ENCODE results near the gene ASPRV1.

DNA sequence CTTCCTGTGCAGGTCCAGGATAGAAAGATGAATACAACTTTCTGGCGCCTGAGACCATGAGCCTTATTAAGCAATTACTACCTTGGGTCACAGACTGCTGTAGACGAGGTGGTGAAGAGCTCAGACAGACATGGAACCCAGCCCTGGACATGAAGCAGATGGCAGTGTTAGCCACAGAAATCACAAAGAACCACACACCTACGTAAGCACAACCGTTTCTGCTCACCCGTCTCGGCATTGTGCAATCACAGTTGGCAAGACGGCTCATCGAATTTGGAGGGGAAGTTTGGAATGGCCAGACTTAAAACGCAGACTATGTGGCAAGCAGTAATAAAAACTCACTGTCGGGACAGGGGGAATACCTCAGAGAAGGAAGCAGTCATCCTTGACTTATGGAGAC lies 24.3 kb upstream of the ASPRV1 start:
- no peak for TF ChIP-seq FOS (IDR thresholded peaks at IDR 0.05; ENCODE audit: borderline replicate concordance, insufficient read depth, low read length)
- TF ChIP-seq, protein P1, sequence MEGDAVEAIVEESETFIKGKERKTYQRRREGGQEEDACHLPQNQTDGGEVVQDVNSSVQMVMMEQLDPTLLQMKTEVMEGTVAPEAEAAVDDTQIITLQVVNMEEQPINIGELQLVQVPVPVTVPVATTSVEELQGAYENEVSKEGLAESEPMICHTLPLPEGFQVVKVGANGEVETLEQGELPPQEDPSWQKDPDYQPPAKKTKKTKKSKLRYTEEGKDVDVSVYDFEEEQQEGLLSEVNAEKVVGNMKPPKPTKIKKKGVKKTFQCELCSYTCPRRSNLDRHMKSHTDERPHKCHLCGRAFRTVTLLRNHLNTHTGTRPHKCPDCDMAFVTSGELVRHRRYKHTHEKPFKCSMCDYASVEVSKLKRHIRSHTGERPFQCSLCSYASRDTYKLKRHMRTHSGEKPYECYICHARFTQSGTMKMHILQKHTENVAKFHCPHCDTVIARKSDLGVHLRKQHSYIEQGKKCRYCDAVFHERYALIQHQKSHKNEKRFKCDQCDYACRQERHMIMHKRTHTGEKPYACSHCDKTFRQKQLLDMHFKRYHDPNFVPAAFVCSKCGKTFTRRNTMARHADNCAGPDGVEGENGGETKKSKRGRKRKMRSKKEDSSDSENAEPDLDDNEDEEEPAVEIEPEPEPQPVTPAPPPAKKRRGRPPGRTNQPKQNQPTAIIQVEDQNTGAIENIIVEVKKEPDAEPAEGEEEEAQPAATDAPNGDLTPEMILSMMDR (IDR thresholded peaks at IDR 0.05; ENCODE audit: extremely low read depth in 1 of 2, insufficient read depth in 1 of 2, low read depth in 1 of 2, low read length in 2 of 2): no peak
- no peak for TF ChIP-seq POLR2AphosphoS5 (IDR thresholded peaks at IDR 0.05; ENCODE audit: insufficient read depth, low read depth, low read length)
- no peak for TF ChIP-seq GATA2 (IDR thresholded peaks at IDR 0.05; ENCODE audit: insufficient read depth, insufficient read length, low read depth, low read length)

Data from endothelial cell of umbilical vein (primary cell).